Astrocyte (in vitro differentiated cells and primary cell): Measurements from ENCODE around the gene AQP3. TPM values are rescaled to one million over a fixed set of nuclear protein-coding genes. Genes with fewer than 3 reads are reported as not detected.
"Not testable (repeated sequence)": the region's sequence is repeated elsewhere in the genome, so short reads cannot be mapped to it uniquely, and the experiment has no call there.

ENCODE experiments used
- DNase-seq: peaks from one replicate; pipeline ENCODE4 v3.0.0-alpha.2; 2010; ENCODE audit warnings: low read depth
- FAIRE-seq: peaks from 2 replicates; lab custom pipeline; 2011; peaks lifted over from hg19 to GRCh38; lab: Jason Lieb, UNC
- H2AFZ ChIP-seq: 2 replicates; pipeline ENCODE4 v1.6.0; 2012; ENCODE audit warnings: low read depth, low read length, inconsistent platforms
- H3K27ac ChIP-seq: 2 replicates; pipeline ENCODE4 v1.5.1; 2011; ENCODE audit warnings: low read depth, low read length, inconsistent platforms
- H3K27me3 ChIP-seq: 2 replicates; pipeline ENCODE4 v1.6.0; 2011; ENCODE audit warnings: low read length, inconsistent platforms; ENCODE audit not compliant: insufficient read depth
- H3K36me3 ChIP-seq: 2 replicates; pipeline ENCODE4 v1.5.1; 2011; ENCODE audit warnings: low read length, inconsistent platforms; ENCODE audit not compliant: insufficient read depth
- H3K4me1 ChIP-seq: 2 replicates; pipeline ENCODE4 v1.5.1; 2011; ENCODE audit warnings: low read length, inconsistent platforms; ENCODE audit not compliant: insufficient read depth
- H3K4me2 ChIP-seq: 2 replicates; pipeline ENCODE4 v1.6.0; 2012; ENCODE audit warnings: low read length, inconsistent platforms
- H3K4me3 ChIP-seq: 2 replicates; pipeline ENCODE4 v1.5.1; 2011; ENCODE audit warnings: low read depth, mild to moderate bottlenecking, low read length, inconsistent platforms; ENCODE audit not compliant: insufficient read depth
- H3K79me2 ChIP-seq: 2 replicates; pipeline ENCODE4 v1.6.0; 2012; ENCODE audit warnings: mild to moderate bottlenecking, low read length, inconsistent platforms; ENCODE audit not compliant: insufficient read depth
- H3K9ac ChIP-seq: 2 replicates; pipeline ENCODE4 v1.6.0; 2012; ENCODE audit warnings: mild to moderate bottlenecking, low read length, inconsistent platforms
- H3K9me3 ChIP-seq: 2 replicates; pipeline ENCODE4 v1.5.1; 2012; ENCODE audit warnings: low read depth, mild to moderate bottlenecking, low read length, inconsistent platforms; ENCODE audit not compliant: insufficient read depth
- H4K20me1 ChIP-seq: 2 replicates; pipeline ENCODE4 v1.6.0; 2012; ENCODE audit warnings: low read length, inconsistent platforms; ENCODE audit not compliant: insufficient read depth
- H3K27ac Mint-ChIP-seq: one replicate; pipeline ENCODE4 v1.8.0; 2021; ENCODE audit warnings: mild to moderate bottlenecking, mixed read lengths; ENCODE audit not compliant: unreplicated experiment
- H3K27me3 Mint-ChIP-seq: one replicate; pipeline ENCODE4 v1.8.0; 2021; ENCODE audit warnings: low read depth, mixed read lengths; ENCODE audit not compliant: unreplicated experiment
- H3K36me3 Mint-ChIP-seq: one replicate; pipeline ENCODE4 v1.8.0; 2021; ENCODE audit warnings: low read depth, mixed read lengths; ENCODE audit not compliant: unreplicated experiment
- H3K4me1 Mint-ChIP-seq: one replicate; pipeline ENCODE4 v1.8.0; 2021; ENCODE audit warnings: low read depth, mixed read lengths; ENCODE audit not compliant: unreplicated experiment
- H3K4me3 Mint-ChIP-seq: one replicate; pipeline ENCODE4 v1.8.0; 2021; ENCODE audit warnings: mild to moderate bottlenecking, moderate library complexity, mixed read lengths; ENCODE audit not compliant: unreplicated experiment
- H3K9me3 Mint-ChIP-seq: one replicate; pipeline ENCODE4 v1.8.0; 2021; ENCODE audit warnings: mild to moderate bottlenecking, mixed read lengths; ENCODE audit not compliant: unreplicated experiment
- EZH2 ChIP-seq: IDR thresholded peaks from 2 replicates; pipeline ENCODE4 v1.6.1; 2012; ENCODE audit warnings: mild to moderate bottlenecking, low read length, inconsistent platforms; ENCODE audit not compliant: insufficient read depth
- total RNA-seq: library from RNA; stranded (reverse); gene quantifications from 2 replicates; pipeline ENCODE4 v1.2.1, GENCODE V29; 2021
- TF ChIP-seq, protein P1 (sequence below): IDR thresholded peaks from 2 replicates; pipeline ENCODE4 v1.5.1; 2011; ENCODE audit warnings: low read depth, mild to moderate bottlenecking, inconsistent platforms, low read length, moderate library complexity; ENCODE audit not compliant: insufficient read depth

The AQP3 gene
- total RNA-seq, 1 donor from 2014 or later: 3.2 TPM

DNA sequence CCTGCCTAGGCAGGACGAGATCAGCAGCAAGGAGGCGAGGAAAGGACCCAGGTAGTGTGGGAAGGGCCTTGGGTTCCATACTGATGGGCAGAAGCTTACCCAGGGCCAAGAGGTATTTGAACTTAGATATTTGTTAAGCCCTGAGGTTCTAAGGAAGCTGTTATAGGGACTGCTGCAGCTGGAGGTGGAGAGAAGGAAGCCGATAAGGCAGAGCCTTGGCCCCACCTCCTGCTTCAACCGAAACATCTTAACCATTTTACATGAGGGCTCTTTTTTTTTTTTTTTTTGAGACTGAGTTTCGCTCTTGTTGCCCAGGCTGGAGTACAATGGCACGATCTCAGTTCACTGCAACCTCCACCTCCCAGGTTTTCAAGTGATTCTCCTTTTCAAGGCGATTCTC, 8.6 kb upstream of the AQP3 start:
- no peaks in the 10 kb centered on the region for H3K27me3 Mint-ChIP-seq
- no peak overlapping the region for H3K4me3 Mint-ChIP-seq
- H3K36me3 ChIP-seq: peaks cover 4% of the 10 kb centered on the region
- H3K4me2 ChIP-seq: no peak overlapping the region
- FAIRE-seq (no peak), DNase-seq (no peak)
- H3K79me2 ChIP-seq: no peaks in the 10 kb centered on the region
- peaks cover 2% of the 10 kb centered on the region for H3K4me1 Mint-ChIP-seq
- TF ChIP-seq EZH2: no peak
- TF ChIP-seq, protein P1, sequence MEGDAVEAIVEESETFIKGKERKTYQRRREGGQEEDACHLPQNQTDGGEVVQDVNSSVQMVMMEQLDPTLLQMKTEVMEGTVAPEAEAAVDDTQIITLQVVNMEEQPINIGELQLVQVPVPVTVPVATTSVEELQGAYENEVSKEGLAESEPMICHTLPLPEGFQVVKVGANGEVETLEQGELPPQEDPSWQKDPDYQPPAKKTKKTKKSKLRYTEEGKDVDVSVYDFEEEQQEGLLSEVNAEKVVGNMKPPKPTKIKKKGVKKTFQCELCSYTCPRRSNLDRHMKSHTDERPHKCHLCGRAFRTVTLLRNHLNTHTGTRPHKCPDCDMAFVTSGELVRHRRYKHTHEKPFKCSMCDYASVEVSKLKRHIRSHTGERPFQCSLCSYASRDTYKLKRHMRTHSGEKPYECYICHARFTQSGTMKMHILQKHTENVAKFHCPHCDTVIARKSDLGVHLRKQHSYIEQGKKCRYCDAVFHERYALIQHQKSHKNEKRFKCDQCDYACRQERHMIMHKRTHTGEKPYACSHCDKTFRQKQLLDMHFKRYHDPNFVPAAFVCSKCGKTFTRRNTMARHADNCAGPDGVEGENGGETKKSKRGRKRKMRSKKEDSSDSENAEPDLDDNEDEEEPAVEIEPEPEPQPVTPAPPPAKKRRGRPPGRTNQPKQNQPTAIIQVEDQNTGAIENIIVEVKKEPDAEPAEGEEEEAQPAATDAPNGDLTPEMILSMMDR: no peak
- peaks cover 22% of the 10 kb centered on the region for H3K4me1 ChIP-seq
- H3K4me3 ChIP-seq: no peak overlapping the region
- H4K20me1 ChIP-seq: peaks cover 10% of the 10 kb centered on the region
- no peaks in the 10 kb centered on the region for H3K27me3 ChIP-seq
- peaks cover 2% of the 10 kb centered on the region for H3K36me3 Mint-ChIP-seq
- no peak overlapping the region for H2AFZ ChIP-seq
- H3K9me3 ChIP-seq: no peaks in the 10 kb centered on the region
- H3K9me3 Mint-ChIP-seq: no peaks in the 10 kb centered on the region
- no peak overlapping the region for H3K9ac ChIP-seq
- H3K27ac Mint-ChIP-seq: peak overlapping the region; percentile 14
- H3K27ac ChIP-seq: no peak overlapping the region

DNA sequence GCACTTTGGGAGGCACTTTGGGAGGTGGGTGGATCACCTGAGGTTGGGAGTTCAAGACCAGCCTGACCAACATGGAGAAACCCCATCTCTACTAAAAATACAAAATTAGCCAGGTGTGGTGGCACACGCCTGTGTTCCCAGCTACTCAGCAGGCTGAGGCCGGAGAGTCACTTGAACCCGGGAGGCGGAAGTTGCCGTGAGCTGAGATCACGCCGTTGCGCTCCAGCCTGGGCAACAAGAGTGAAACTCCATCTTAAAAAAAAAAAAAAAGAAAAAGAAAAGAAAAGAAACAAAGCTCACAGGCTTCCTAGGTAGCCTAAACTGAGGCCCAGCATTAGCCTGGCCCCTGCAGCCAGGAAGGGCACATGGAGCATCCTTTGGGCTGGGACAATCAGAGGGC, 8.1 kb upstream of the AQP3 start:
- peak overlapping the region; percentile 14 for H3K27ac Mint-ChIP-seq
- peaks cover 22% of the 10 kb centered on the region for H3K4me1 ChIP-seq
- not testable (repeated sequence) for H3K4me1 Mint-ChIP-seq, FAIRE-seq, H3K36me3 Mint-ChIP-seq, H3K4me3 Mint-ChIP-seq, H3K9ac ChIP-seq, H3K27ac ChIP-seq, DNase-seq, H3K79me2 ChIP-seq, H3K4me3 ChIP-seq, H3K27me3 ChIP-seq, H2AFZ ChIP-seq, H3K27me3 Mint-ChIP-seq, H4K20me1 ChIP-seq, H3K9me3 Mint-ChIP-seq, H3K4me2 ChIP-seq, H3K36me3 ChIP-seq, H3K9me3 ChIP-seq

DNA sequence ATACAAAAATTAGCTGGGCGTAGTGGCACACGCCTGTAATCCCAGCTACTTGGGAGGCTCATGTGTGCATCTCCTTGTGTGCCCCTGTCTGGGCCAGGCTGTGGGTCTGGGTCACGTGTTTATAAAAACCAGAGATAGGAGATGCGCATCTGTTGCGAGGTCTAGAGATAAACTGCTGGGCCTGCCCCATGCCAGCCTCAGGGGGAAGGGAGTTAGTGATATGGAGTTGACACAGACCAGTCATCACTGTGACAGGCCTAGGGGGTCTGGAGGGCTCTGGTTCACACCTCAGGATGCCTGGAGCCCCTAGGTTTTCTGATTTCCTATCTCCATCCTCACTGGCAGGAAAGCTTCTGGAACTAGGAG, 7.3 kb upstream of the AQP3 start:
- DNase-seq, H3K36me3 ChIP-seq, H3K9me3 ChIP-seq, H3K27ac Mint-ChIP-seq, H4K20me1 ChIP-seq, H3K79me2 ChIP-seq, FAIRE-seq, H3K27me3 ChIP-seq, H3K4me3 ChIP-seq, H3K9me3 Mint-ChIP-seq, H3K9ac ChIP-seq, H3K4me2 ChIP-seq, H2AFZ ChIP-seq, H3K27ac ChIP-seq, H3K27me3 Mint-ChIP-seq, H3K36me3 Mint-ChIP-seq, H3K4me1 Mint-ChIP-seq, H3K4me3 Mint-ChIP-seq: not testable (repeated sequence)
- peaks cover 22% of the 10 kb centered on the region for H3K4me1 ChIP-seq
